Nucleus accumbens (tissue), 56 donors: ENCODE results near the gene TMEM33.
"Not testable (repeated sequence)": the region's sequence is repeated elsewhere in the genome, so short reads cannot be mapped to it uniquely, and the experiment has no call there.

Experiments used
- DNase-seq, 56 donors: peaks; one replicate each; lab custom pipeline; 2025; lab: John Stamatoyannopoulos, UW

The TMEM33 gene, protein sequence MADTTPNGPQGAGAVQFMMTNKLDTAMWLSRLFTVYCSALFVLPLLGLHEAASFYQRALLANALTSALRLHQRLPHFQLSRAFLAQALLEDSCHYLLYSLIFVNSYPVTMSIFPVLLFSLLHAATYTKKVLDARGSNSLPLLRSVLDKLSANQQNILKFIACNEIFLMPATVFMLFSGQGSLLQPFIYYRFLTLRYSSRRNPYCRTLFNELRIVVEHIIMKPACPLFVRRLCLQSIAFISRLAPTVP

DNA sequence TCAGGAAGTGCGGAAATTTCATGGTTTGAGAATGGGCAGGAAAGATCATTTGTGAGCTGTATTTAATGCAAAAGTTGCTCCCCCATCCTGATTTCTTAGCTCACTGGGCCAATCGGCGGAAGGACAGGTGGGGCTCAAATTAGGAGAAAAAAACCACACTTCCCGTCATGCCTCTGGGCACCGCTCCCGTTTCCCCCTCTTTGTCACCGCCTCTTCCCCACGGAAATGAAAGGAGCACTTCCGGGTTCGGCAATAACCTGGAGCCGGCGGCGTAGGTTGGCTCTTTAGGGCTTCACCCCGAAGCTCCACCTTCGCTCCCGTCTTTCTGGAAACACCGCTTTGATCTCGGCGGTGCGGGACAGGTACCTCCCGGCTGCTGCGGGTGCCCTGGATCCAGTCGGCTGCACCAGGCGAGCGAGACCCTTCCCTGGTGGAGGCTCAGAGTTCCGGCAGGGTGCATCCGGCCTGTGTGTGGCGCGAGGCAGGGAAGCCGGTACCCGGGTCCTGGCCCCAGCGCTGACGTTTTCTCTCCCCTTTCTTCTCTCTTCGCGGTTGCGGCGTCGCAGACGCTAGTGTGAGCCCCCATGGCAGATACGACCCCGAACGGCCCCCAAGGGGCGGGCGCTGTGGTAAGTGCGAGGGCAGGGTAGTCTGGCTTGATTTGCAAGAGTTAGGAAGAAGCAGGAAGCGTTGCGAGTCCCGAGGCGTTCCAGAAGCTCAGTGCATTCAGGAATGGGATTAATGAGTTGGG lies at the start of gene TMEM33:
TSS of gene TMEM33 (plus strand) at position 529 of the 751 bp plus-strand sequence. CDS start at position 585, 56 bp downstream.
- peak; percentile 33 to 95 (median 80) for DNase-seq

DNA sequence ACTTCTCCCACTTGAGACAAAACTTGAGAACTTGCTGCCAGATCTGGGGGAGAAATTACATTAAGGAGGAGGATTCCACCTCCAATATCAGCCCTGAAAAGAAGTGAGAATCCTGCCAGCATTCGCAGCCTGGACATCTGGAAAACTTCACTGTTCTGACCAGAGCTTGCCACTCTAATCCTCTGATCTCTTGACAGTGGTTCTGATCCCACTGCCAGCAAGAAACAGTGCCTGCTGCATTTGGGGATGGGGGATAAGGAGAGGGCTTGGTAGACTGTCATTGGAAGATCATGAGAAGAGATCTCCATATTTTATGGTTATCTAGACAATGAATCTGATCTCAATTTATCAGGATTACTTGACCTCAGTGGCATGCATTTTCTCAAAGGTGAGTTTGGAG lies 49.8 kb upstream of the TMEM33 start:
- no peak for DNase-seq

DNA sequence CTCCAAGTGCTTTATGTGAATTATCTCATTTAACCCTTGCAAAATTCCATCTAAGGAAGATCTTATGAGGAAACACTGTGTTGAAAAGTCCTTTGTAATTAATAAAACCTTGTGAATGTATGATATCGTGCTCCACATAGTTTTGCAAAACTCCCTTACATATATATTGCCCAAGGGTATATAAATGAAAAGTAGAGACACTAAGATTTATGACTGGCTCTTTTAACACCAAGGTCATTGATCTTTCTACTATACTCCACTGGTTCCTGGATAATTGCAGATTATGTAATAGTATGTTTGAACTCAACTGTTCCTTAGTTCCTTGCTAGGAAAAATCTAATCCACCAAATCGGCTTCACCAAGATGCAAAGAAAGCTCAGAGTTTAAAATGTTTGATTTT lies 48.0 kb upstream of the TMEM33 start:
- no peak for DNase-seq

DNA sequence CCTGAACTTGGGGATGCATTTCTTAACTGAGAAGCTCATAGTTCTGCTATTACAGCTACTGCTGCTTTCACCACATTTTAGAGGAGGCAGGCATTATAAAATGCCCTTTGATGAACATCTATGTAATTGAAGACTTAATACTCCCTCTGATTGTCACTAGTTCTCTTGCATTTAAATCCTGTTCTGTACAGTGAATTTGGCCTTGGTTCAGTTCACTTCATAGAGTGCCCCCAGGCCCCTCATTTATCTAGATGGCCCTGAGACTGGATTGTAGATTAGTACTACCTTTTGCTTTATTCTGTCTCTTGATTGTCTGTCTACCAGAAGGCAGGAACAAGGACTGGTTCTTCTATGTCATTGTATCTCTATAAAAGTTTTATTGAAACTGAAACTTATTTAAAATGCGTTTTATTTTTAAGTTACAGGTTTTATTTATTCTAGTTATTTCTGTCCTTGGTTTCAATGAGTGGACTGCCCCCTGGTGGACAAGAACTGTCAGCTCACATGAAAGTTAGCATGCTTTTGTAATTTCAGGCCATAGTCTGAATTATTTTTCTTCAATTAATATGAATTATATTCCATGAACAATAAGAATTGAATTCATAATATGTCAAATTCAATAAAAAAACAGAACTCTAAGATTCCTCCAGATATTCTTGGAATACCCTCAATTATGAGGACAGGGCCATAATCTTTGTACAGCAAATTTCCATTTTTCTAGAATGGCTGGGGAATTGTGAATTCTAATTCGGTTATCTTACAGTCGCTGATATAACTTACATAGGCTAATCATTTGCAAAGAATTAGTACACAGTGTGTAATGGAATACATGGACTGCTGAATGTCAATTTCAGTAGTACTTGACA lies 47.2 kb upstream of the TMEM33 start:
- DNase-seq: peak in 18 of 56 donors; percentile 2 to 74 (median 20)

DNA sequence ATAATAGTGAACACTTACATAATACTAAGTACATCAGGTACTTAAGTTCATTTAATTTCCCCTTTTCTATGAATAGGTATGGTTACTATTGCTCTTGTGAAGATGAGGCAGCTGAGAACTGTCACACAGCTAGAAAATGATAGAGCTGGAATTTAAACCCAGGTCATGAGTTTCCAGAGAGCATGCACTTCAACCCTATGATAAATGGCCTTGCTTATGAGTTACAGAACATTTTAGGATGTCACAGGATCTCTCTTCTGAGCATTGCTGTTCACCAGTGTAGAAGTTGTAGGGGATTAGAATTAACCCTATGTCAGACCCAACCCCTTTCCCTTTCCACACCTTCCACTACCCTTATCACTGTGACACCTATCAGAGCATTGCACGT lies 46.5 kb upstream of the TMEM33 start:
- DNase-seq: no peak

DNA sequence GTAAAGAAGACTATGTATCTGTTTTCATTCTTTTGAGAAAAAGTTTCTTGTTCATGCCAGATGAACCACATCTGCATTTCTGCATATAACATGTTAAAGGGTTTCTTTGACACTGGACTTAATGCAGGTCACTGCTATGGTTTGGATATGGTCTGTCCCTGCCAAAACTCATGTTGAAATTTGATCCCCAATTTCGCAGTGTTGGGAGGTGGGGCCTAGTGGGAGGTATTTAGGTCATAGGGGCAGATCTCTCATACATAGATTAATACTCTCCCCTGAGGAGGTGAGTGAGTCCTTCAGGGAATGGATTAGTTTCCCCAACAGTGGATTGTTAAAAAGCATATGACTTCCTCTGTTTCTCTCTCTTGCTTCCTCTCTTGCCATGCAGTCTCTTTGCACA lies 45.9 kb upstream of the TMEM33 start:
- DNase-seq: no peak

DNA sequence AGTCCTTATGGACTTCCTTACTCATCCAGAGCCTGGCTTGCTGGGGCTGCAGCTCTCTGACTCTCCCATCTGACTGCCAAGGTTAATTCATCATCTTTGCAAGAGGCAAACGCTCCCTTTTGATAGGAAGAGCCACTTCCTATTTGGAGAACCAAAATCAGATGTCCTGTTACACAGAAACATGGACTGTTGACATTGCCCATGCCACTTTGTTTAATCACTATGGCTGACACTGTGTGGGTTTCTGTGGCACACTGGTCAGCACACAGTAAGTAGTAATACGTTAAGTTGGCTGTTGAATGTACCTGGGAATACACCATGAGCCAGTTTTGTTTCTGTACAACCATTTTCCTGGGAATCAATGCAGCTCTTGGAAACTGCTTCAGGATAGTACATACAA lies 45.1 kb upstream of the TMEM33 start:
- DNase-seq: no peak

DNA sequence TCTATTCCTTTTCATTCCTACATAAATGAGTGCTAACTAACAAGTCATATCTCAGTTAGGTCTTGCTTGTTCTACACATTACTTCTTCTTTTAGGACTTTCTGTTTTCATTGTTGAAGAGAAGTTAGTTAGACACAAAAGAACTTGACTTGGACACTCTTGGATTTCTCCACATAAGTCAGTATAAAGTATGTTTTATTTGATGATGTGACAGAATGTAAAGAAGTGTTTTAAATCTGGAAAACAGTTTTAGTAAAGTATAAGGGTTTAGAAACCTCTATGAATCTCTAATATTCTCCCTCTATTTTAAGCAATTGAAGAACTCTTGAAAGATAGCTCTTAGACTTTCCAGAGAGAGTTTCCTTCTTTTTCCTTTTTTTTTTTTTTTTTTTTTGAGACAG lies 38.6 kb upstream of the TMEM33 start:
- DNase-seq: no peak

DNA sequence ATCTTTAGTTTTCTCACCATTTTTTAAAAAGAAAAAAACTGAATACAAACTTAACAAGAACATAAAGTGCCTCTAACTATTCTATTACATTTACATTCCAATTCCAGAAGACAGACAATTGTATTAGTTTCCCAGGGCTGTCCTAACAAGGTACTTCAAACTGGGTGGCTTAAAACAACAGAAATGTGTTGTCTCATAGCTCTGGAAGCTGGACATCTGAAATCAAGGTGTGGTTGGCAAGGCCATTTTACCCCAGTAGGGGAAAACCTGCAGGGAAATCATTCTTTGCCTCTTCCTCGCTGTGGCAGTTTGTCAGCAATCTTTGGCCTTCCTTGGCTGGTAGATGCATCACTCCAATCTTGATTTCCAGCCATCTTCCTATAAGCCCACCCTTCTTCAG lies 37.5 kb upstream of the TMEM33 start:
- no peak for DNase-seq

DNA sequence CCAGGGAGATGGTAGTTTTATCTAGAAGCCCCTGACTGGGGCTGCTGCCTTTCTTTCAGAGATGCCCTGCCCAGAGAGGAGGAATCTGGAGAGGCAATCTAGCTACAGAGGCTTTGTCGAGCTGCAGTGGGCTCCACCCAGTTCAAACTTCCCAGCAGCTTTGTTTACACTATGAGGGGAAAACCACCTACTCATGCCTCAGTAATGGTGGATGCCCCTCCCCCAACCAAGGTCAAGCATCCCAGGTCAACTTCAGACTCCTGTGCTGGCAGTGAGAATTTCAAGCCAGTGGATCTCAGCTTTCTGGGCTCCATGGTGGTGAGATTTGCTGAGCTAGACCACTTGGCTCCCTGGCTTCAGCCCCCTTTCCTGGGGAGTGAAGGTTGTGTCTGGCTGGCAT lies 26.1 kb upstream of the TMEM33 start:
- DNase-seq: not testable (repeated sequence)

DNA sequence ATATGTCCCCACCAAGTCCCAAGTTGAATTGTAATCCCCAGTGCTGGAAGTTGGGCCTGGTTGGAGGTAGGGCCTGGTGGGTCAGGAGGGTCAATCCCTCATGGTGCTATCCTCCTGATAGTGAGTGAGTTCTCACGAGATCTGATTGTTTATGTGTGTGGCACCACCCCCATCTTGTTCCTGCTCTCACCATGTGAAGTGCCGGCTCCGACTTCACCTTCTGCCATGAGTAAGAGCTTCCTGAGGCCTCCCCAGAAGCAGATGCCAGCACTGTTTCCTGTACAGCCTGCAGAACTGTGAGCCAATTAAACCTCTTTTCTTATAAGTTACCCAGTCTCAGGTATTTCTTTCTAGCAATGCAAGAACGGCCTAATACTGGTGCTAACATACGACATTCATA lies 22.7 kb upstream of the TMEM33 start:
- no peak for DNase-seq

DNA sequence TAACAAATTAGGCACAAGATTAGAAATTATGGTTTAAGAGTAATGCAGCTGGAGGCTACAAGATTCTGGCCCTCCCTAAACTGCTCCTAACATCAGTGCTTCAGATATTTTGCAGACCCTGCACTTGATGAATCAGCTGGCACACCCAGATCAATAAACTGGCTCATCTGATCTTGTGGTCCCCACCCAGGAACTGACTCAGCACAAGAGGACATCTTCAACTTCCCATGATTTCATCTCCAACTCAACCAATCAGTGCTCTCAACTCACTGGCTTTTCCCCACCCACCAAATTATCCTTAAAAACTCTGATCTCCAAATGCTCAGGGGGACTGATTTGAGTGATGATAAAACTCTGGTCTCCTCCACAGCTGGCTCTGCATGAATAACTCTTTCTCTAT lies 21.7 kb upstream of the TMEM33 start:
- DNase-seq: no peak

DNA sequence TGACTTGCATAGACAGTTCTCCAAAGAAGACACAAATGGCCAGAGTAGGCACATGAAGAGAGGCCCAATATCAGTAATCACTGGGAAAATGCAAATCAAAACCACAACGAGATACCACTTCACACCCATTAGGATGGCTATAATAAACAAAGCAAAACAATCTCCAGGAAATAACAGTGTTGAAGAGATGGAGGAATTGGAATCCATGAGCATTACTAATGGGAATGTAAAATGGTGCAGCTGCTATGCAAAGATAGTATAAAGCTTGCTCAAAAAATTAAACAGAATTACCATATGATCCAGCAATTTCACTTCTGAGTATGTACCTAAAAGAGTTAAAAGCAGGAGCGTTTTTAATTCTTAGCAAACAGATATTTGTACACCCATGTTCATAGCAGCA lies 17.0 kb upstream of the TMEM33 start:
- DNase-seq: no peak

DNA sequence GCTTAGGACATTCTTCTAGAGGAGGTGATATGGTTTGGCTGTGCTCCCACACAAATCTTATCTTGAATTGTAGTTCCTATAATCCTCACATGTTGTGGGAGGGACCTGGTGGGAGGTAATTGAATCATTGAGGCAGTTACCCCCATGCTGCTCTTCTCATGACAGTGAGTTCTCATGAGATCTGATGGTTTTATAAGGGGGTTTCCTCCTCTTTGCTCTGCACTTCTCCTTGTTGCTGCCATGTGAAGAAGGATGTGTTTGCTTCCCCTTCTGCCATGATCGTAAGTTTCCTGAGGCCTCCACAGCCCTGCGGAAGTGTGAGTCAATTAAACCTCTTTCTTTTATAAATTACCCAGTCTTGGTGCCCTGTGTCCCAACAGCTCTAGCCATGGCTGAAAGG lies 14.8 kb upstream of the TMEM33 start:
- not testable (repeated sequence) for DNase-seq

DNA sequence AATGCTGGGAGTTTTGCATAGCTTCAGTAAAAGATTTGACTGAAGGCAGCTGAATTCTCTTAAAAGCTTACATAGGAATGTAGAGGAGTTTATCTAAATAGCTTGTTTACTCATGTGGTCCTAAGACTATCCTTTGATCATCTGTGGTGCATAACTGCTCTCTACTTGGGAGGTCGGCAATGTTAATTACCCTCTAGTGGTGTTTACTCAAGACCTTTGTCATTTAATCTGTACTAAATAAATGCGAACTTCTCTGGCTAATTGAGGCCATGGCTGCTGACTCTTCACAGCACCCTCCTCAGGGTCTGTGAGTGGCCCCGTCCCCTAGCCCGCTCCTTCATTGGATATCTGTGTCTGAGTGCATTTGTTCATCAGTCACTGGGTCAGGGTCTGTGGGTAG lies 13.8 kb upstream of the TMEM33 start:
- no peak for DNase-seq

DNA sequence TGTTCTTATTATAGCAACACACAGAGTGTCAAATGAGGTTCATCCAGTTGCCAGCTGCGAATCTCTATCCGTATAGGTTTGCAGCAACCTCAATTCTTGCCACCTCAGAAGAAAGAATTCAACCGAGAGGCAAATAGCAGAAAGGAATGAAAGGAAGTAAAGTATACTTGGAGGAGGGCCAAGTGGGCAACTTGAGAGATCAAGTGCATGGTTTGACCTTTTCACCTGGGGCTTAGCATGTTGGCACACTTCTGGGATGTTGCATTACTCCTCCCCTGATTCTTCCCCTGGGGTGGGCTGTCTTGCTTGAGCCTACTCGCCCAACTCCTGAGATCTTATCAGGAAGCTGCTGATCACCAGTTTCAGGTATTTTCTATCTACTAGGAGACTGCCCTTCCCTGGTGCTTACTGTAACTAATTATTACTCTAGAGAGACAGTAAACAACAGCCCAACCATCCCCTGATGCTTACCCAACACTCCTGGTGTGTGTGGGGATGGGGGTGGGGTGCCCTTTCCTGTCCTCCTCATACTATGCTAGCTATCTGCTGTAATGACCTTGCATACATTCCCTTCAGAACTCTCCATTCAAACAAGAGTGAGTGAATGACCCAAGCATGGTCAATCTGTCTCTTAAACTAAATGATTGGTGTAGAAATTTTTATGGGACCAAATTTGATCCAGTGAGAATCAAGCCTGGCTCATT lies 7.3 kb upstream of the TMEM33 start:
- DNase-seq: no peak

DNA sequence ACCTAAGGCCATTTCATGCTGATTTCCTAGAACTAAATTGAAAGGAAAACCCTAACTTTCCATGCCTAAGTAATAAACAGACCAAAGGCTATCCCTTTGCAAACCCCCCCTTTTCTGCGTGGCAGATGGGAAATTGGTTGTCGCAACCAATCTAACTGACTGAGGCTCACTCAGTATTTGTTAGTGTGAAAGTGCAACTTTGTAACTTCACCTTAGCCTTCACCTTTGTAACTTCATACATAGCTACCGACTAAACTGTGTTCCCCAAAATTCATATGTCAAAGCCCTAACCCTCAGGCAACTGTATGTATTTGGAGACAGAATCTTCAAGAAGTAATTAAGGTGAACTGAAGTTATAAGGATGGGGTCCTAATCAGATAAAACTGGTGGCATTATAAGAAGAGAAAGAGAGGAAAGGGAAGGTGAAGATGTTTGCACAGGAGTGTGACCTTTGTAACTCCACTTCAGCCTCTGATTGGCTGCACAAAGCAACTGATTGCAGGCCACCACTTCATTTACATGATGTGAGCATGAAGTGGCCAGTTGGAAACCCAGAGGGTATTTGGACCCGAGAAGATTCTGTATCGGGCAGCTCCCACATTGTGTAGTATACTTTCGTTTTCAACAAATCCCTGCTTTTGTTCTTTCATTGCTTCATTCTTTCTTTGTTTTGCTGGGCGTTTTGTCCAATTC lies 4.9 kb upstream of the TMEM33 start:
- DNase-seq: peak in 8 of 56 donors; percentile 0 to 16 (median 4)

DNA sequence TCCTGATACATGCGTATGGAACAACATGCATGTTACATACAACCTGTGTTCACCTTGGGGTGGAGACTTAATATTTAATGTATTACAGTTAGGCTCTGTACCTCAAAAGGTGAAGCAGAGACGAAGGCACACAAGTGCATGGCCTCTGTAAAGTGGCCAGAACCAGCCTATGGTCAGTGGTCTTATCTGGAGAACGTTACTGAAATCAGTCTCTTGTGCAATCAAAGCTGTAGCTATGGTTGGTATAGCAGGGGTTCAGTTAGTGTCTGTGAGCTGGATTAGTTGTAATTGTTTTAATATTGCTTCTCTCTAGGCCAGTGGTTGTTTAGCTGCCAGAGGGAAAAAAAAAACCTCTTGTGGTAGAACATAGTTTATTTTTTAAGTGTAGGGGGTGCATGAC lies 2.2 kb upstream of the TMEM33 start:
- no peak for DNase-seq

DNA sequence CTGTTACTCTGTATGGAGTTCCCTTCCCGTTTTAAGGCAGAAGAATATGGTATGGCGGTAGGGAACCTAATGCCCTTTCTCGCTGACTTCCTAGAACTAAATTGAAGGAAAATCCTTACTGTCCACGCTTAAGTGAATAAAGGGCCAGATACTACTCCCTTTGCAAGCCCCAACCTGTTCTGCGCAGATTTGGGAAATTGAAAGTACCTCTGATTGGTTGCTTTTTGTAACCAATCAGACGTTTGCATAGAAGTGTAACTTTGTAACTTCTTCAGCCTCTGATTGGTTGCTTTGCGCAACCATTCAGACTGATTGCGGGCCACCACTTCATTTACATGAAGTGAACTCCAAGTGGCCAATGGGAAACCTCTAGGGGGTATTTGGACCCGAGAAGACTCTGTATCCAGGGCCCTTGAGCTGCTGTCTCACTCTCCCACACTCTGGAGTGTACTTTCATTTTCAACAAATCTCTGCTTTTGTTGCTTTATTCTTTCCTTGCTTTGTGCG lies 1.2 kb upstream of the TMEM33 start:
- DNase-seq: no peak

DNA sequence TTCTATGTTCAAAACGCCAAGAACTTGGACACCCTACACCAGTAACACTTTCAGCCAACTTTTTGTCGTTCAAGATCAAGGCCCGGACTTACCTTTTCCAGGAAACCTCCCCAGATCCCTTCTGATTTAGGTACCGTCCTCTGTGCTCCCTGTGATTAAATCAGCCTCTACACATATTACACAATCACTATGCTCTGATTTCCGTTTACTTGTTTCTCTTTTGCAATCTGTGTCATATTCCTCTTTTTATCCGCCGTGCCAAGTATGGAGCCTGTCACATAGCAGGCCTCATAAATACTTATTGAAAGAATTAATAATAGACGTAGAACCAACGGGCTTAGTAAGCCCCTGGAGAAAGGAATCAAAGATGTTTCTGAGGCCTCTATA lies 722 bp upstream of the TMEM33 start:
- no peak for DNase-seq
